ENCODE measurements around the gene TIAM2.

GRCh38 chr6:155121699-155122098, 126.6 kb downstream of the TIAM2 start:
- TF ChIP-seq CTCF (IDR thresholded peaks at IDR 0.05) (peak in 1 of 4 experiments; percentile 26), POLR2AphosphoS5 (IDR thresholded peaks at IDR 0.05) (no peak), EP300 (IDR thresholded peaks at IDR 0.05) (no peak), POLR2A (IDR thresholded peaks at IDR 0.05) (no peak)

All from sigmoid colon (tissue), 4 donors.